Gastroesophageal sphincter (tissue), 3 donors: ENCODE measurements around the gene LRFN2.

Experiments used
- CTCF ChIP-seq, 4 experiments: fragments of 200-600 bp in 2 of 4; fragments of 450-650 bp in 2 of 4; sonication (generic) in 1 of 4; IDR thresholded peaks; one replicate each; pipeline ENCODE4 v1.5.1; 2017 to 2019; ENCODE audit warnings: antibody characterized with exemption in 4 of 4, mild to moderate bottlenecking in 2 of 4, moderate library complexity in 2 of 4
- EP300 ChIP-seq: sonication (generic); formaldehyde crosslinking; IDR thresholded peaks from one replicate; pipeline ENCODE4 v1.6.1; 2017; ENCODE audit warnings: antibody characterized with exemption, mild to moderate bottlenecking
- POLR2A ChIP-seq, 2 donors: fragments of 450-650 bp; IDR thresholded peaks; one replicate each; pipeline ENCODE4 v1.6.1; 2017; ENCODE audit warnings: antibody characterized with exemption in 2 of 2, mild to moderate bottlenecking in 2 of 2, moderate library complexity in 1 of 2
- POLR2AphosphoS5 ChIP-seq: sonication (generic); formaldehyde crosslinking; IDR thresholded peaks from one replicate; pipeline ENCODE4 v1.6.1; 2017; ENCODE audit warnings: antibody characterized with exemption

- no peak for TF ChIP-seq CTCF (IDR thresholded peaks at IDR 0.05)
- no peak for TF ChIP-seq POLR2A (IDR thresholded peaks at IDR 0.05)
- TF ChIP-seq POLR2AphosphoS5 = no peak
- TF ChIP-seq EP300 = no peak
Observed at GRCh38 chr6:40535110-40535818, 51.9 kb downstream of the LRFN2 start.
